SW480 (cell line): ENCODE results near the gene TNN.

ENCODE experiments used
- DNase-seq: peaks from one replicate; pipeline ENCODE4 v3.0.0-alpha.2; 2016; ENCODE audit warnings: low spot score

Gene TNN

GRCh38 chr1:175116210-175116798 lies 48.7 kb downstream of the TNN start:
- DNase-seq = no peak

GRCh38 chr1:175116903-175117302 lies 49.3 kb downstream of the TNN start:
- DNase-seq = no peak

- no peak for DNase-seq
Observed at GRCh38 chr1:175118375-175119367, 51.0 kb downstream of the TNN start.

- no peak for DNase-seq
Observed at GRCh38 chr1:175120511-175120910, 52.9 kb downstream of the TNN start.

DNA sequence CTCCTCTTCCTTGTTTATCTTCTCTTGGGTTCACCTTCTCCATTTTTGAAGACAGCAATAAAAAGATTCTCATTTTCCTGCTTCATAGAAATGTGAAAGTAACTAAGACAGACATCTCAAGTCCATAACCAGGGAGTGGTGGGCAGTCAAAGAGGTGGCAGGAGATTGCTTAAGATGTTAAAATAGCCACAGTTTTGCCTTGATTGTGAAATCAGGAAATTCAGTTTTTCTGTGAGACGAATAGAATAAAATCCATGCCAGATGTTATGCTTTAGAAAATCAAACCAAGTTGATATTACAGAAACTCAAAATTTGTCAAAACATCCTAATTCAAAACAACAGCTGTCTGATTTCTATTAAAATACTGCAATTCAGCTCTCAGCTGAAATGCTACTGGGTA lies 57.2 kb downstream of the TNN start:
- DNase-seq = no peak

- DNase-seq = no peak
Observed at GRCh38 chr1:175126347-175126746, 58.7 kb downstream of the TNN start.

DNA sequence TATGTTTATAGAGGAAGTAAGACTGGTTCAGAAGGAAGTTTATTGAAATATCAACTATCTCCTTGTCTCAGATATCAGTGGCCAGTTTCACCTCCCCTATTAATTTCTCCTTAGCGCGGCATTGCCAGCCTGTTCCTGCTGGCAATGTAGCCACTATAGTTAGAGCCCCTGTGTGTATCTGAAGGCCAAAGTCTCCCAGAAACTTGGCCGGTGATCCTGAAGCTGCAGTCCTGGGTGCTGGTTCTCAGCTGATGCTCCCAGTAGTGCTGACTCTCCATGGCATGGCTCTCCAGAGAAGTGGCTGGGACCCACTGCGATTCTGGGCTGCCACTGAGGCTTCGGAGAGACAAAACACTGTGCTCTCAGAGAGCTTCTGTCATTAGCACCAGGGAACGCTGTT lies 59.9 kb downstream of the TNN start:
- DNase-seq = no peak

GRCh38 chr1:175128523-175128922 lies 60.9 kb downstream of the TNN start:
- no peak for DNase-seq

GRCh38 chr1:175129182-175129581 lies 61.5 kb downstream of the TNN start:
- no peak for DNase-seq

DNA sequence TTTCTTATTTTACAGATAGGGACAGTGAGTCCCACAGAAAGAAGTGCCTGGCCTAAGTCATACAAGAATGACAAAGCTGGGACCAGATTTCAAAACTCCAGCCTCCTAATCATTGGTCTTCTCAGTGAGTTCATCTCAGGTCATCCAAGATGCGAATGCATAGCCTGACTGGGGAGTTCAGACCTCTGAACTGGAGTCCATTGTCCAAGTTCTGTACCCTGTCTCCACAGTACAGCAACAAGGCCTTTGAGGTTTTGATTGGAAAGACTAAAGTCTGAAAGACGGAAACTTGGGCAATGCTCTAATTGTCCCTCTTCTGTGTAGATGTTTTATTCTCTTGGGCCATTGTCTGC lies 62.0 kb downstream of the TNN start:
- DNase-seq = no peak

DNA sequence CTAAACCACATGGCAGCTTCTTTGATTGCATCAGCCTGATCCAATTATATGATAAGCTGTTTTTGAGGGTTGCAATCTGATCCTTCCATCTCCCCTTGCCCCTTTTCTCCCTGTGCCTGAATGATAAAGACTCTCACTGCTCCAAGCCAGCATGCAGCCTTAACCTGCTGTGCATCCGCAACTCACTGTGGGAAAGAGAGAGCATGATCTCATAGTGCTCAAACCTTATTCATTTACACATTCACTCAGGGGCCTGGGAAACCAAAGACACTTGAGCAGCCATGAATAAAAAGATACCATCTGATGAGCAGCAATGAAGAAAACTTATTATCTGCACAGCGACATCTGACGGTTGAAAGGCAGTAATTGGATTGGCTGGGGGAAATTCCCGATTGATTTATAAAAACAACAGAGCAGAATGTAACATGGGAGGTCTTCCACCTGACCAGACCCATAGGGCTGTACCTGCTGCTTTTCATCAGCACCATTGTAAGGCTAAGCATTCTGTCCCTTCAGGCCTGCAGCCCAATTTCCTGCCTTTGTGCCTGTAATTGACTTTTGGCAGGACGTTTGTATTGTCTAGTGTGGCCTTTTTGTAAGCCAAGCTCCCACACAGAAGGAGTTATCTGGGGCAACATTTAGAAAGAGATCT lies 62.5 kb downstream of the TNN start:
- DNase-seq = no peak

GRCh38 chr1:175130649-175131045 lies 63.0 kb downstream of the TNN start:
- DNase-seq = no peak

GRCh38 chr1:175131095-175131494 lies 63.5 kb downstream of the TNN start:
- DNase-seq = no peak

DNA sequence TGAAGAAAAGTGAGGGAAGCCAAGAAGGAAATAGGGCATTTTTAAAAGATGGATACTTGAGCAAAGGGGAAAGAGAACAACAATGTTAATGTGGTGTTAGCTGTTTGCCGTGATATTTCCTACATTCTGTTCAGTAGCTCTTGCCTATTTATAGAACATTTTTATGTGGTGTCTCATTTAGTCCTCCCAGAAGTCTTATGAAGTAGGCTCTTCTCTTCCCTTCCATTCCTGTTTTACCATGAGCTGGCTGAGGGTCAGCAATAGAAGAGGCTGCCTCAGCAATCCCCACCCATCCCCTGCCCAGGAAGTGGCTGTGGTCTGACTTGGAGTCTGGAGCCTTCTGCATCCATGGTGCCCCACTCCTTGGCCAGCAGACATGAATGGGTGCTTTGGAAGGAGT lies 64.8 kb downstream of the TNN start:
- no peak for DNase-seq

- DNase-seq = no peak
Observed at GRCh38 chr1:175133673-175134435, 66.2 kb downstream of the TNN start.

DNA sequence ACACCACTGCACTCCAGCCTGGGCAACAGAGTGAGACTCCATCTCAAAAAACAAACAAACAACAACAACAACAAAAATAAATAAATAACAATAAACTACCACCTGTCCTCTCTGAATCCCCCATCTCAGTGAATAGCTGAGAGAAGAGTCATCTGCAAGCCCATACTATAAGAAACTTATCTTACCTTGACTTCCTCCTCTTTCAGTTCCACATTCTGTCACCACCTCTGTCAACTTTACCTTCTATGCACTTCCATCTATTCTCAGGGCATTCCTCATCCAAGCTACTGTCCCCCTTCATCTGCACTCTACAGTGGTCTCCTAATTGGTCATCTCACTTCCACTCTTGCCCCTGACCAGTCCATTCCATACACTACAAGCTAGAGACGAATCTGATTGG lies 66.9 kb downstream of the TNN start:
- DNase-seq = no peak

- no peak for DNase-seq
Observed at GRCh38 chr1:175136246-175136645, 68.6 kb downstream of the TNN start.

- DNase-seq = no peak
Observed at GRCh38 chr1:175137369-175137768, 69.7 kb downstream of the TNN start.

GRCh38 chr1:175138579-175138978 lies 70.9 kb downstream of the TNN start:
- DNase-seq = no peak

DNA sequence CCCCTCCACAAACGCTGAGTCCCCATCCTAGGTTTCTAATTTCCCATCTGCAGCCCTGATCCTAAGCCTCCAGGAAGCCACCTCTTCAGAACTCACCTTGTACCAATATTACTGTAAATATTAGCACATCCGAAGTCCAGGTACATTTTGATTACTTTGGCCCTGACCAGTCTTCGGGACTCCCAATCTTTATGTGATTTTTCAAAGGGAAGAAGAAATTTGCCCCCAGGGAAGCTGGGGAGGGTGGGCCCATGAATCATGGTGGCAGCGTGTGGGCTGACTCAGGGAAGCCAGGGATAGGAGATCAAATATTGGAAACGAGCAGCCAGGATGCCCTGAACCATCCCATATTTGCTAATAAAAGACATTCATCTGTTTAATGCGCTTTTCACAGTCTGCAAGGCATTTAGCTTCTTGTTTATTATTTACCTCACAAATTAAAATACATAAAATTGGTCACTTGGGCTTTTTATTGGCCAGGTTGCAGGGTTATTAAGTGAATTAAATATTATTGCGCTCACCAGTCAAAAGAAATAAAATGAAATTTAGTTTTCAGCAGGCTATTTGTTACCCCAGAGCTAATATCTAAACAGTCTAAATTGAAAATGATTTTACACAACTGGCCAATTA lies 78.4 kb downstream of the TNN start:
- DNase-seq = no peak

- peak; percentile 62 for DNase-seq
Observed at GRCh38 chr1:175146529-175147213, 79.0 kb downstream of the TNN start.
